Cardiac muscle cell (in vitro differentiated cells and primary cell): ENCODE data around the gene CTBS. TPM values are rescaled to one million over a fixed set of nuclear protein-coding genes. Genes with fewer than 3 reads are reported as not detected.

ENCODE experiments used
- DNase-seq, 2 donors: peaks; one replicate each; pipeline versions ENCODE4 v3.0.0 to v3.0.0-alpha.2; 2010 to 2017; ENCODE audit warnings: low read depth in 1 of 2, low spot score in 1 of 2
- H3K27ac ChIP-seq: fragments of 200-600 bp; sonication (generic); 2 replicates; pipeline ENCODE4 v1.5.1; 2016
- H3K27me3 ChIP-seq: fragments of 200-600 bp; sonication (generic); 2 replicates; pipeline ENCODE4 v1.6.0; 2016; ENCODE audit warnings: control low read depth
- H3K36me3 ChIP-seq: fragments of 200-600 bp; sonication (generic); 2 replicates; pipeline ENCODE4 v1.5.1; 2016; ENCODE audit warnings: control low read depth
- H3K4me1 ChIP-seq: fragments of 200-600 bp; sonication (generic); 2 replicates; pipeline ENCODE4 v1.8.1; 2017; ENCODE audit warnings: low read depth, mild to moderate bottlenecking, mixed run types
- H3K4me3 ChIP-seq: fragments of 200-600 bp; sonication (generic); 2 replicates; pipeline ENCODE4 v1.5.1; 2016; ENCODE audit warnings: mild to moderate bottlenecking
- H3K9me3 ChIP-seq: fragments of 200-600 bp; sonication (generic); 2 replicates; pipeline ENCODE4 v1.5.1; 2017; ENCODE audit warnings: low read depth, mild to moderate bottlenecking, control low read depth
- CTCF ChIP-seq: IDR thresholded peaks from 2 replicates; pipeline ENCODE4 v1.5.1; 2012; ENCODE audit warnings: low read depth, mild to moderate bottlenecking, low read length
- polyA plus RNA-seq: library from polyadenylated mRNA; unstranded; fragments of >200 nt; fragmentation: Nextera tagmentation; extraction: Ambion mirVana; gene quantifications from 2 replicates; pipeline ENCODE4 v1.2.1, GENCODE V29; 2016
- total RNA-seq: library from RNA; depleted of rRNA; stranded (reverse); fragments of >200 nt; gene quantifications from 2 replicates; pipeline ENCODE4 v1.2.3, GENCODE V29; 2016

Gene CTBS
- total and polyA plus RNA-seq, 2 experiments from 2014 or later: 5.2 to 10.2 TPM

GRCh38 chr1:84571150-84571535 lies 3.1 kb downstream of the CTBS start:
- Histone ChIP-seq H3K27ac (no peak overlapping the region), H3K9me3 (no peaks in the 10 kb centered on the region), H3K27me3 (no peaks in the 10 kb centered on the region), H3K4me1 (peaks cover 9% of the 10 kb centered on the region), H3K4me3 (no peak overlapping the region), H3K36me3 (no peaks in the 10 kb centered on the region)
- TF ChIP-seq CTCF: no peak
- DNase-seq: peak in 1 of 2 donors; percentile 3

GRCh38 chr1:84570436-84571149 lies 3.6 kb downstream of the CTBS start:
- TF ChIP-seq CTCF: no peak
- H3K4me3 ChIP-seq: no peak overlapping the region
- peaks cover 9% of the 10 kb centered on the region for H3K4me1 ChIP-seq
- DNase-seq: peak in 1 of 2 donors; percentile 57
- H3K27ac ChIP-seq: no peak overlapping the region
- no peaks in the 10 kb centered on the region for H3K36me3 ChIP-seq
- H3K27me3 ChIP-seq: no peaks in the 10 kb centered on the region
- no peaks in the 10 kb centered on the region for H3K9me3 ChIP-seq

- Histone ChIP-seq H3K27ac (no peak overlapping the region), H3K4me1 (peaks cover 9% of the 10 kb centered on the region), H3K27me3 (no peaks in the 10 kb centered on the region), H3K4me3 (no peak overlapping the region), H3K9me3 (no peaks in the 10 kb centered on the region), H3K36me3 (no peaks in the 10 kb centered on the region)
- no peak for DNase-seq
- no peak for TF ChIP-seq CTCF
Observed at GRCh38 chr1:84569216-84569615, 5.0 kb downstream of the CTBS start.

- peak in 1 of 2 donors; percentile 22 for DNase-seq
- Histone ChIP-seq H3K4me1 (no peaks in the 10 kb centered on the region), H3K27me3 (no peaks in the 10 kb centered on the region), H3K4me3 (no peak overlapping the region), H3K36me3 (no peaks in the 10 kb centered on the region), H3K27ac (no peak overlapping the region), H3K9me3 (no peaks in the 10 kb centered on the region)
- no peak for TF ChIP-seq CTCF
Observed at GRCh38 chr1:84550826-84551225, 23.4 kb downstream of the CTBS start.

GRCh38 chr1:84541679-84542078 lies 32.6 kb downstream of the CTBS start:
- Histone ChIP-seq H3K27me3 (no peaks in the 10 kb centered on the region), H3K4me1 (no peaks in the 10 kb centered on the region), H3K27ac (no peak overlapping the region), H3K9me3 (no peaks in the 10 kb centered on the region), H3K36me3 (no peaks in the 10 kb centered on the region), H3K4me3 (no peak overlapping the region)
- DNase-seq: no peak
- no peak for TF ChIP-seq CTCF
